Fibroblast of pulmonary artery (primary cell): Measurements from ENCODE around the gene FOXP1.

Source experiments
- DNase-seq: peaks from one replicate; pipeline ENCODE4 v3.0.0-alpha.2; 2010; ENCODE audit warnings: low read depth
- H3K4me3 ChIP-seq: replicated peaks from 2 replicates; pipeline ENCODE4 v1.5.1; 2011; ENCODE audit warnings: low read depth, mild to moderate bottlenecking, control low read depth, low read length, moderate library complexity
- TF ChIP-seq, protein P1 (sequence below): IDR thresholded peaks from 2 replicates; pipeline ENCODE4 v1.5.1; 2011; ENCODE audit warnings: mild to moderate bottlenecking, control low read depth, low read length, inconsistent platforms; ENCODE audit errors: missing control alignments

The FOXP1 gene

DNA sequence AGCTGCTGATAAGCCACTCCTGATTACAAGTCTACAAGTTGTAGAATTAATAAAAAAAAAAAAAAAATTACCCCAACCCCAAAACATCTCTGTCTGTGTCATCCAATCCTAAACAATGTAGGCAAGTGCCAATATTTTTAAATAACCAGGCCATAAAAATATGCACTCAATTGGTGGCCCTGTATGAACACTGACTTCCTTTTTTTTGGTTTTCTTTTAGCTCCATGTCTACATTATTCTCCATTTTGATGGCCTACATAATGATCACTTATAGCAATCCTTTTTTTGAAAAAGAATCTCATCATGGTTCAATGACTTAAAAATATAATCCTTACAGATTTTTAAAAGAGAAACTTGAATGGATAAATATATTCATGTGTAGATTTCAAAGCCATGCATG lies 72.1 kb downstream of the FOXP1 start:
- no peak overlapping the region for H3K4me3 ChIP-seq
- no peak for DNase-seq
- TF ChIP-seq, protein P1, sequence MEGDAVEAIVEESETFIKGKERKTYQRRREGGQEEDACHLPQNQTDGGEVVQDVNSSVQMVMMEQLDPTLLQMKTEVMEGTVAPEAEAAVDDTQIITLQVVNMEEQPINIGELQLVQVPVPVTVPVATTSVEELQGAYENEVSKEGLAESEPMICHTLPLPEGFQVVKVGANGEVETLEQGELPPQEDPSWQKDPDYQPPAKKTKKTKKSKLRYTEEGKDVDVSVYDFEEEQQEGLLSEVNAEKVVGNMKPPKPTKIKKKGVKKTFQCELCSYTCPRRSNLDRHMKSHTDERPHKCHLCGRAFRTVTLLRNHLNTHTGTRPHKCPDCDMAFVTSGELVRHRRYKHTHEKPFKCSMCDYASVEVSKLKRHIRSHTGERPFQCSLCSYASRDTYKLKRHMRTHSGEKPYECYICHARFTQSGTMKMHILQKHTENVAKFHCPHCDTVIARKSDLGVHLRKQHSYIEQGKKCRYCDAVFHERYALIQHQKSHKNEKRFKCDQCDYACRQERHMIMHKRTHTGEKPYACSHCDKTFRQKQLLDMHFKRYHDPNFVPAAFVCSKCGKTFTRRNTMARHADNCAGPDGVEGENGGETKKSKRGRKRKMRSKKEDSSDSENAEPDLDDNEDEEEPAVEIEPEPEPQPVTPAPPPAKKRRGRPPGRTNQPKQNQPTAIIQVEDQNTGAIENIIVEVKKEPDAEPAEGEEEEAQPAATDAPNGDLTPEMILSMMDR = no peak

DNA sequence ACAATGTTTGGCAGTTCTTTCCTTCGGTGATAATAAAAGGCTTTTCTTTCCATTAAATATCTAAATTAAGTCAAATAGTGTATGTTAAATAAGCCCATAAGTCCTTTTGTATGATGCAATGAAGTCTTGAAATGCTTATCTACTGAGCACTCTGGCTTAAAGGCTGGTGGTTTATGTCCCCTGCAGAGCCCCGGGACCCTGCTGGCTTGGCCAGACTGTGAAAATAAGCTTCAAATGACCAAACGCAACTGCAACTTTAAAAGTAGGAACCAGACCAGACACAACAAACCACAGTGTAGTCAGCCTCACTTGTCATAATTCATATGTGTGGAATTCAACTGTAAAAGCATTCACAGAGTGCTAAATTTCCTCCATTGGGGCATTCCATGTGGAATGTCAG lies 72.5 kb downstream of the FOXP1 start:
- no peak overlapping the region for H3K4me3 ChIP-seq
- peak; percentile 68 for DNase-seq

DNA sequence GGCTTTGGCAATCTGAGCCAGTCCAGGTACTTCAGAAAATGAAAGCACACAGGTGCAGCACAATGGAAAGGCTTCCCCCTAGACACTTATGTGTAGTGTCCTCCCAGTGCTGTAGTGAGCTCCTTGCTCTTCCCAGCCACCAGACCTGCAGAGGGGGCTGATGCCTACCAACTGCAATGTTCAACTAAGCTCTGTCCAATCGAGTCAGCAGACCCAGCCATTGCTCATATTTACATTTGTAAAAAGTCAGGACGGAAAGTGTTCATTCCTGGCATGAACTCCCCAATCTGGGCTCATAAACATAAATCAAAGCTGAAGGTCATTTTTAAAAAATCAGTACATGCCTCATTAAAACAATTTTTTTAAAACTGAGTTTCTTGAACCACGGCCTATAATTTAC lies 73.0 kb downstream of the FOXP1 start:
- TF ChIP-seq, protein P1 = peak; percentile 35
- DNase-seq = peak; percentile 53
- H3K4me3 ChIP-seq = no peak overlapping the region

More for the DNA sequence above, 72.5 kb downstream of the FOXP1 start:
- TF ChIP-seq, protein P1 = no peak

DNA sequence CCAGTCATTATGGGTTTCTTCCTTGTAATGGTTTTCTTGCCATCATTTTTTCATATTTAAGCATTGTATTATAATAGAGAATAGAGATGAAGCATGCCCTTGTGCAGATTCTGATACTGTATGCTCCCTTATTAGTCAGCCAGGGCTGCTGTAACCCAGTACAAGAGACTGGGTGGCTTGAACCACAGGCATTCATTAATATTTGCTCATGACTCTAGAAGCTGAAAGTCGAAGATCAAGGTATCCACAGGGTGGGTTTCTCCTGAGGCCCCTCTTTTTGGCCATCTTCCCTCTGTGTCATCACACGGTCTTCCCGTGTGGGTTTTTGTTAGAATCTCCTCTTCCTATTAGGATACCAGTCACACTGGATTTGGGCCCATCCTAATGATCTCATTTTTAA lies 74.5 kb downstream of the FOXP1 start:
- TF ChIP-seq, protein P1 = no peak
- no peak for DNase-seq

DNA sequence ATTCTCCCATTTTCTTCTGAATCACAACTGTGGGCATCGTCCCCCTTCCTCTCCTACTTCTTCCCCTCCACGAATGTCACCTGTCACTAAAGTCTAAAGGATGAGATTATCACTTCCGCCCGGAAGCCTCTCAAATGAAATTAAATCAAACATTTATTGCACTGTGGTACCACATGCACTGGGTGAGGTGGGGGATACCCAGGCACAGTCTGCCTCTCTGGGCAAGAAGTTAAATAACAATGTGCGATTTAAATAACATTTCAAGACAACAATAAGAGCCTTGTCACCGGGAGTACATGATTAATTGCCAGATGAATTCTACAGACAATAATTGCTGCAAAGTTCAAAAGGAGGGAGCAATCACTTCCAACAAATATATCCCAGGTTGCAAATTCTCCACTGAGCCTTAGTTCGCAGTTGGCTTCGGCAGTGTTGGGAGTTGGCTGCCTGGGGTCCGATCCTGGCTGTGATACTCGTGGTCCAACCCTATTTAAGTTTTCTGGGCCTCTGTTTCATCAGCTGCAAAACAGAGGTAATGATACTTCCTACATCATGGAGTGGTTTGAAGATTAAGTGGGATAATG lies 77.7 kb downstream of the FOXP1 start:
- DNase-seq = no peak
- TF ChIP-seq, protein P1 = no peak
- no peak overlapping the region for H3K4me3 ChIP-seq

More for the DNA sequence above, 74.5 kb downstream of the FOXP1 start:
- H3K4me3 ChIP-seq = no peak overlapping the region

DNA sequence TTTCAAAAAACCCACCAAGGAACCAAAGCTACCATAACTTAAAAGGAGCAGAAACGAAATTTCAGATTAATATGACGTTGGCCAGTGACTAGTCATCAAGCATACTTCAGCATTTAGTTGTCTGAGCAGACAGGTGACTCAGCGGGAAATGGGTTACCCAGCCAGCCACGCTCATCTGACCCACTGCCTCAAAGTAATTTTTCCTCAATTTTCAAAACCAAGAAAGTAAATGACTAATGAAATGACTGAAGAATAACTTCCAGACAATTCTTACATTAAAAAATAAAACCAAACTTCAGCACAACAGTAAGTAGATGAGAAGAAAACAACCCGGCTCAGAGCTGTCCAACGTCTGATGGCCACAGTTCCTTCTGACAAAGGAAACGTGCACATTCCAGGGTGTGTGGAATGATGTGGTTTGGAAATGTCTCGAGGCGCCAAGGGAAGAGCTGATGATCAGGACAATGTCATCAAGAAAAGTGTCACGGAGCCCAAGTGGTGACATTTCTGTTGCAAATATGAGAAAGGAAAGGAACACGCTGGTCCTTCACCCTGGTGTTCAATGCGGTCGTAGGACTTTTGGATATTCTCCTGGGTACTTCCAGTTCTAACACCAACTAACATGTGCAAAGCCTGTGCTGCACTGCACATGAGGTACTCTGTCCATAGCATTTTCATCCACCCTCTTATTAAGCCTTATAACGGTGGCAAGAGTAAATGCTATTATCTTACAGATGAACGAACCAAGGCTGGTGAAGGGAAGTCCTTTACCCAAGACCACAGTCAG lies 79.1 kb downstream of the FOXP1 start:
- DNase-seq = peak; percentile 88
- H3K4me3 ChIP-seq = peak overlapping the region; percentile 28
- TF ChIP-seq, protein P1 = no peak
